OCI-LY7 (cell line): Measurements from ENCODE around the gene PSMD2. TPM values are rescaled to one million over a fixed set of nuclear protein-coding genes. Genes with fewer than 3 reads are reported as not detected.

Source experiments
- BruUV-seq: library from RNA; stranded (reverse); fragments of 400-500 nt; replicated peaks from 2 replicates; lab custom pipeline; 2021; lab: Mats Ljungman, UMichigan
- CTCF ChIA-PET: fragments of 300-600 bp; sonication (Branson Sonifier 250); formaldehyde crosslinking; loops from one replicate; lab custom pipeline; 2022; ENCODE audit warnings: antibody characterized with exemption; ENCODE audit not compliant: unreplicated experiment; lab: Charles Lee
- POLR2A ChIA-PET: fragments of 300-600 bp; sonication (Branson Sonifier 250); formaldehyde crosslinking; loops from one replicate; lab custom pipeline; 2022; ENCODE audit warnings: antibody characterized with exemption; lab: Charles Lee
- DNase-seq: peaks from one replicate; pipeline ENCODE4 v3.0.0-alpha.2; 2015; ENCODE audit warnings: low spot score
- H2AFZ ChIP-seq: fragments of 200-600 bp; sonication (generic), shearing (Covaris generic); 2 replicates; pipeline ENCODE4 v1.6.1; 2014; ENCODE audit warnings: mild to moderate bottlenecking, antibody characterized with exemption, low read length, moderate library complexity
- H3K27ac ChIP-seq: fragments of 200-600 bp; sonication (generic); 2 replicates; pipeline ENCODE4 v1.5.1; 2014; ENCODE audit warnings: mixed run types, low read depth, mild to moderate bottlenecking, moderate library complexity, low read length, inconsistent platforms; ENCODE audit not compliant: poor library complexity, severe bottlenecking
- H3K36me3 ChIP-seq: fragments of 200-600 bp; sonication (generic); 2 replicates; pipeline ENCODE4 v1.6.1; 2014; ENCODE audit warnings: mild to moderate bottlenecking, antibody characterized with exemption, low read length, moderate library complexity, mixed read lengths; ENCODE audit not compliant: insufficient read depth
- H3K4me1 ChIP-seq: fragments of 200-600 bp; sonication (generic); 2 replicates; pipeline ENCODE4 v1.5.1; 2014; ENCODE audit warnings: mild to moderate bottlenecking, low read length; ENCODE audit not compliant: insufficient read depth, poor library complexity, severe bottlenecking
- H3K4me2 ChIP-seq: fragments of 200-600 bp; sonication (generic); 2 replicates; pipeline ENCODE4 v1.6.1; 2014; ENCODE audit warnings: mild to moderate bottlenecking, low read length
- H3K4me3 ChIP-seq: fragments of 200-600 bp; sonication (generic); 2 replicates; pipeline ENCODE4 v1.5.1; 2014; ENCODE audit warnings: mild to moderate bottlenecking, low read depth, low read length; ENCODE audit not compliant: poor library complexity, severe bottlenecking
- H3K79me2 ChIP-seq: fragments of 200-600 bp; sonication (generic); 2 replicates; pipeline ENCODE4 v1.6.1; 2016; ENCODE audit warnings: low read depth, mild to moderate bottlenecking, low read length, moderate library complexity, mixed read lengths; ENCODE audit not compliant: insufficient read depth
- H3K9me2 ChIP-seq: fragments of 200-600 bp; sonication (generic); 2 replicates; pipeline ENCODE4 v1.6.1; 2016; ENCODE audit warnings: mild to moderate bottlenecking, low read length, mixed read lengths; ENCODE audit not compliant: insufficient read depth
- H3K9me3 ChIP-seq: fragments of 200-600 bp; sonication (generic); 2 replicates; pipeline ENCODE4 v1.6.1; 2014; ENCODE audit warnings: mild to moderate bottlenecking, mixed run types, low read length, mixed read lengths
- H4K20me1 ChIP-seq: fragments of 200-600 bp; sonication (generic); 2 replicates; pipeline ENCODE4 v1.6.1; 2014; ENCODE audit warnings: mild to moderate bottlenecking, antibody characterized with exemption, low read length, moderate library complexity, mixed read lengths; ENCODE audit not compliant: insufficient read depth
- CTCF ChIP-seq: fragments of 200-600 bp; sonication (generic); conservative IDR thresholded peaks from 2 replicates; pipeline ENCODE4 v1.5.1; 2014; ENCODE audit warnings: mild to moderate bottlenecking, antibody characterized with exemption, low read length, moderate library complexity, mixed read lengths
- EZH2phosphoT487 ChIP-seq: fragments of 200-600 bp; sonication (generic); IDR thresholded peaks from 2 replicates; pipeline ENCODE4 v1.6.1; 2018; ENCODE audit warnings: low read depth, borderline replicate concordance, mild to moderate bottlenecking, mixed run types, antibody characterized with exemption, low read length, moderate library complexity, mixed read lengths
- intact Hi-C: fragments of 100-400 bp; cut with micrococcal nuclease; formaldehyde crosslinking; loops from one replicate; pipeline ENCODE4 v1.10.0; 2022; ENCODE audit not compliant: unreplicated experiment
- total RNA-seq, 2 experiments: library from RNA; depleted of rRNA in 1 of 2; stranded (reverse); fragments of >200 nt in 1 of 2; shearing (Covaris generic) in 1 of 2; gene quantifications; 2 replicates each; pipeline ENCODE4 v1.2.3, GENCODE V29; 2014 to 2022

Gene PSMD2
- total RNA-seq, 2 experiments from 2014 or later, result 158 to 219 TPM

DNA sequence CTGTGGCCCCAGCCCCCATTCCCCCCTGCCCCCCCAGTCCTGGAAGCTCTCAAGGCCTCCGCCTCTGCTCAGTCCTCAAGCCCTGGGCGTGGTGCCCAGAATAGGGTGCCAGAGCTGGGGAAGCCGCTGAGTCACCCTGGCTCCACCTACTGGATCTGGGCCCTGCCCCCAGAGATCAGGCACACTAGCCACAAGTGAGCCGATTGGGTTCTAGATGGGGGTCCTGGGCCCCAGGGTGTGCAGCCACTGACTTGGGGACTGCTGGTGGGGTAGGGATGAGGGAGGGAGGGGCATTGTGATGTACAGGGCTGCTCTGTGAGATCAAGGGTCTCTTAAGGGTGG lies 21.0 kb downstream of the PSMD2 start:
- Histone ChIP-seq H3K4me1 (peaks cover 19% of the 10 kb centered on the region), H3K9me3 (no peaks in the 10 kb centered on the region), H2AFZ (no peak overlapping the region), H3K79me2 (peaks cover 47% of the 10 kb centered on the region), H3K4me3 (no peak overlapping the region), H4K20me1 (peaks cover 42% of the 10 kb centered on the region), H3K36me3 (peaks cover 100% of the 10 kb centered on the region), H3K27ac (no peak overlapping the region), H3K9me2 (no peaks in the 10 kb centered on the region), H3K4me2 (no peak overlapping the region)
- ChIA-PET CTCF (no interaction called here), POLR2A (no interaction called here)
- BruUV-seq, result no TSS peak
- no peak for DNase-seq
- TF ChIP-seq EZH2phosphoT487, result no peak
- TF ChIP-seq CTCF, result no peak
- intact Hi-C loops, result no loop called here

DNA sequence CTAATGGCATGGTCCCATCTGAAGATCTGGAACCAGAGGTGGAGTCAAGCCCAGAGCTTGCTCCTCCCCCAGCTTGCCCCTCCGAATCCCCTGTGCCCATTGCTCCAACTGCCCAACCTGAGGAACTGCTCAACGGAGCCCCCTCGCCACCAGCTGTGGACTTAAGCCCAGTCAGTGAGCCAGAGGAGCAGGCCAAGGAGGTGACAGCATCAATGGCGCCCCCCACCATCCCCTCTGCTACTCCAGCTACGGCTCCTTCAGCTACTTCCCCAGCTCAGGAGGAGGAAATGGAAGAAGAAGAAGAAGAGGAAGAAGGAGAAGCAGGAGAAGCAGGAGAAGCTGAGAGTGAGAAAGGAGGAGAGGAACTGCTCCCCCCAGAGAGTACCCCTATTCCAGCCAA lies 22.6 kb downstream of the PSMD2 start:
- Histone ChIP-seq H3K4me2 (no peak overlapping the region), H3K9me2 (no peaks in the 10 kb centered on the region), H3K4me3 (no peak overlapping the region), H3K9me3 (no peaks in the 10 kb centered on the region), H4K20me1 (peaks cover 26% of the 10 kb centered on the region), H3K27ac (no peak overlapping the region), H3K79me2 (peaks cover 31% of the 10 kb centered on the region), H3K36me3 (peaks cover 100% of the 10 kb centered on the region), H3K4me1 (peaks cover 10% of the 10 kb centered on the region), H2AFZ (no peak overlapping the region)
- intact Hi-C loops, result no loop called here
- TF ChIP-seq EZH2phosphoT487 (no peak), CTCF (no peak)
- ChIA-PET CTCF (no interaction called here), POLR2A (no interaction called here)
- no peak for DNase-seq
- no TSS peak for BruUV-seq

- intact Hi-C loops, result no loop called here
- Histone ChIP-seq H3K9me2 (no peaks in the 10 kb centered on the region), H3K4me2 (no peak overlapping the region), H3K9me3 (no peaks in the 10 kb centered on the region), H3K4me3 (no peak overlapping the region), H3K79me2 (peaks cover 18% of the 10 kb centered on the region), H2AFZ (no peak overlapping the region), H3K36me3 (peaks cover 100% of the 10 kb centered on the region), H3K4me1 (no peaks in the 10 kb centered on the region), H3K27ac (no peak overlapping the region), H4K20me1 (peaks cover 13% of the 10 kb centered on the region)
- POLR2A ChIA-PET, result no interaction called here
- TF ChIP-seq CTCF (no peak), EZH2phosphoT487 (no peak)
- no TSS peak for BruUV-seq
- DNase-seq, result no peak
- CTCF ChIA-PET, result no interaction called here
Measured at GRCh38 chr3:184322731-184323487, 23.9 kb downstream of the PSMD2 start.
